ENCODE results near the gene UBXN11. TPM values are rescaled to one million over a fixed set of nuclear protein-coding genes. Genes with fewer than 3 reads are reported as not detected.
A peak's percentile ranks its signal among the peaks of the same experiment; 100 is the strongest.
"Not testable (repeated sequence)": the region's sequence is repeated elsewhere in the genome, so short reads cannot be mapped to it uniquely, and the experiment has no call there.

Gene UBXN11
- total RNA-seq, 1 experiment from 2014 or later, result 5.3 TPM

DNA sequence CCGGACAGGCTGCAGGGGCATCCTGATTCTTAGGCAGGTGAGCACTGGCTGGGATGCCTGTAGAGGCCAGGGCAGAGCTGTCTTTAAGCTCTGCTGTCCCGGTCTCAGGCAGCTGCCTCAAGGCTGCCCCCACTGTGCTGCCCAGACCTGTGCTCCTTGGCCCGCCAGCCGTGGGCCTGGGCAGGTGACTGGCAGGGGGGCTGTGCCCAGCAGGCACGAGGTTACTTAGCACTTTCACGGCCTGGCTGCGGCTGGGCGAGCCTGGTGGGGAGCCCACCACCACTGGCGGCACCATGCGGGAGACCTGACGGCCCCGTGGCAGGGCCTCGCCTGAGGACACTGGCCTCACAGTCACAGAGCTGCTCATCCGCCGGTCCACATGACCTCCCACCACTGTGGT lies 39.3 kb upstream of the UBXN11 start:
- peaks cover 5% of the 10 kb centered on the region; the same call in 1 of the 2 replicates for H3K4me1 ChIP-seq
- DNase-seq, result no peak
- H3K27ac ChIP-seq, result no peak overlapping the region
- H3K9me3 ChIP-seq (replicated peaks), result no peaks in the 10 kb centered on the region
- H3K36me3 ChIP-seq, result no peaks in the 10 kb centered on the region
- no peak overlapping the region for H3K4me3 ChIP-seq
- H3K27me3 ChIP-seq, result peaks cover 41% of the 10 kb centered on the region

DNA sequence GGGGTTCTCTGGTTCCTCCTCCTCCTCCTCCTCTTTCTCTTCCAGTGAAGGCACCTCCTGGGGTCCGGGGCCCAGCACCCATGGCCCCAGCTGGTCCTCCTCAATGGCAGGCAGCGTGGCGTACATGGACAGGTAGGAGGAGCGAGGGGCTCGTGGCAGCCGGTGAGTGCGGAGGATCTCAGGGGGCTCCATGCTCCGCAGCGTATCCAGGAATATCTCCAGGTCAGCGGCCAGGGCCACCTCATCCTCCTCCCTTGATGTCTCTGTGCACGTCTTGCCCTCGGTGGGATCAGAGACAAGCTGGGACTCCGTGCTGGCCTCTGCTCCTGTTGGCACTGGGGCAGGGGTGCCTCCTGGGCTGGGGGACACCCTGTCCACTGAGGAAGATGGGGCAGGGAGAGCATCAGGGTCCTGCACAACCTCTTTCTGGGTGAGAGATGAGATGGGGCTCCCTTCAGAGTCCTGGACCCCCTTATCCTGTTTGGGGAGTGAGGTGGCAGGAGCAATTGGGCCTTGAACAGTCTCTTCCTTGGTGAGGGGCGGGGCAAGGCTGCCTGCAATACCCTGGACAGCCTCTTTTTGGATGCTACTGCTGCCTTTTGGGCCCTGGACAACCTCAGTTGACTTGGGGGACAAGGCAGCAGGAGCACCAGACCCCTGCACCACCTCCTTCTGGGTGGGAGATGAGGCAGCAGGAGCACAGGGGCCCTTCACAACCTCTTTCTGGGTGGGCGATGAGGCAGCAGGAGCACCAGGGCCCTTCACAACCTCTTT lies 37.9 kb upstream of the UBXN11 start:
- H3K4me3 ChIP-seq, result no peak overlapping the region
- DNase-seq, result no peak
- no peak overlapping the region for H3K27ac ChIP-seq

DNA sequence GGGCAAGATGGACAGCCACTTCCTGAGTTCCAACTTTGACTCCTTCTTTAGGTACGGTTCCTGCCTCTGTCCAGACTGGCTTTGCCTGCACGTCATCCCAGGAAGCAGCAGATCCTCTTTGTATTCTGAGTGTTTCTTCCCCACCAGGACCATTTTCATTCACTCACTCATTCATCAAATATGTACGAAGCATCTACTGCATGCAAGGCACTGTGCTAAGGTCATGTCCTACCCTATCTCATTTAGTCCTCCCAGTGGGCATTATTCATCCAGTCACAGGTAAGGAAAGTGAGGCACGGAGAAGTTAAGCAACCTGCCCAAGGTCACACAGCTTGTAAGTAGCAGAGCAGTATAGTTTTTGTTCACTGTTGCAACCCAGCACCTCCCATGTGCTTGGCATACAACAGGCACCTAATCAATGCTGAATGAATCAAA lies 33.6 kb upstream of the UBXN11 start:
- H3K9me3 ChIP-seq (replicated peaks), result no peaks in the 10 kb centered on the region
- no peak overlapping the region for H3K27ac ChIP-seq
- no peak overlapping the region for H3K4me3 ChIP-seq
- no peak for DNase-seq
- peaks cover 56% of the 10 kb centered on the region for H3K27me3 ChIP-seq
- H3K4me1 ChIP-seq, result no peaks in the 10 kb centered on the region
- H3K36me3 ChIP-seq, result no peaks in the 10 kb centered on the region

More for the DNA sequence above, 37.9 kb upstream of the UBXN11 start:
- Histone ChIP-seq H3K9me3 (replicated peaks) (no peaks in the 10 kb centered on the region), H3K27me3 (peaks cover 42% of the 10 kb centered on the region), H3K36me3 (no peaks in the 10 kb centered on the region), H3K4me1 (0 out of 2 replicates have a peak, but pooled peaks cover under 1% of the 10 kb centered on the region)

DNA sequence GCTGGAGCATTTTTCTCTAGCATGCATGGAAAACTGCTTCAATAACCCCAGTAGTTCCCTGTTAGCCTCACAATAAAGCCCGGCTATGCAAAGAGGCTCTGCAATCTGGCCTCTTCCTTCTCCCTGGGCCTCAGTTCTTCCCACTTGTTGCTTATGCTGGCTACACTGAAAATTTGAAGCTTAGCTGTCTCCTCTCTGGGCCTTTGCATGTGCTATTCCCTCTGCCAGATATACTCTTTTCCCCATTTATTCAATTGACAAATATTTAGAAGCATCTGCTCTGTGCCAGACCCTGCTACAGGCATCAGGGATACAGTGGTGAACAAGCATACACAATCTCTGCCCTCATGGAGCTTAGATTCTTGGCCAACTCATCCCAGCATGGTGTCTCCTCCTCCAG lies 32.2 kb upstream of the UBXN11 start:
- Histone ChIP-seq H3K4me3 (no peak overlapping the region), H3K36me3 (no peaks in the 10 kb centered on the region), H3K27me3 (peaks cover 57% of the 10 kb centered on the region), H3K4me1 (no peaks in the 10 kb centered on the region), H3K27ac (no peak overlapping the region), H3K9me3 (replicated peaks) (no peaks in the 10 kb centered on the region)
- no peak for DNase-seq

DNA sequence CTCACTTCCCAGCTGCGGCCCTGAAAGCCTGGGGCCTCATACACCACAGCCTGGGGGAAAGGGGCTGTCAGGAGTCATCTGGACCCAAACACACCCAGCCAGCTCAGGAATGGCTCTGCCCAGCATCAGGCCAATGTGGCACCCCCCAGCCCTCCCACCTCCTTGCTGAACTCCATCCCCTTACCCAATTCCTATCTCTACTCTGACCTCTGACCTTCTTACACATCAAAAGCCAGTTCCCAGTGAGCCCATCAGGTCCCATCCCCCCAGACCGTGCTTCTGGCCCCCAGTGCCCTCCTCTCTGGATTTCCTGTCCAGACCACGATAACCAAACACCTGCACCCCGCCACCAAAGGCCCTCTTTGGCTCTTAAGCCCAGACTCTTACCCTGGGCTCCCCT lies 31.2 kb upstream of the UBXN11 start:
- H3K4me1 ChIP-seq, result no peaks in the 10 kb centered on the region
- no peak overlapping the region for H3K4me3 ChIP-seq
- H3K27ac ChIP-seq, result no peak overlapping the region
- peaks cover 50% of the 10 kb centered on the region for H3K27me3 ChIP-seq
- no peak for DNase-seq
- no peaks in the 10 kb centered on the region for H3K9me3 ChIP-seq (replicated peaks)
- H3K36me3 ChIP-seq, result no peaks in the 10 kb centered on the region

DNA sequence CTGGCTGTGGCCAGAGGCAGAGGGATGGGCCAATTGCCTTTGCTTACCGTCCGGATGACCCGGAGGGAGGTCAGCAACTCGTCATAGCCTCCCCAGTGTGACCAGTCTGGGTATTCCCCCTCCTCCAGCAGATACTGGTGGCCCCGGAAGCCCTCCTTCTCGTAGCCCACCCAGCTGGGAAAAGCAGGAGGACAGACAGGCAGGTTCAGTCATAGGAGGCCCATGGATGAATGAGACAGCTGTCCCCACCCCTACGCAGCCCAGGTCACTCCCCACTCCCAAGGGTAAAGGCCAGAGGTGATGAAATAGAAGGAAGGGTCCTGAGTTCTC lies 30.7 kb upstream of the UBXN11 start:
- DNase-seq, result no peak
- H3K36me3 ChIP-seq, result no peaks in the 10 kb centered on the region
- no peaks in the 10 kb centered on the region for H3K4me1 ChIP-seq
- no peak overlapping the region for H3K4me3 ChIP-seq
- peaks cover 45% of the 10 kb centered on the region for H3K27me3 ChIP-seq
- no peaks in the 10 kb centered on the region for H3K9me3 ChIP-seq (replicated peaks)
- H3K27ac ChIP-seq, result no peak overlapping the region

DNA sequence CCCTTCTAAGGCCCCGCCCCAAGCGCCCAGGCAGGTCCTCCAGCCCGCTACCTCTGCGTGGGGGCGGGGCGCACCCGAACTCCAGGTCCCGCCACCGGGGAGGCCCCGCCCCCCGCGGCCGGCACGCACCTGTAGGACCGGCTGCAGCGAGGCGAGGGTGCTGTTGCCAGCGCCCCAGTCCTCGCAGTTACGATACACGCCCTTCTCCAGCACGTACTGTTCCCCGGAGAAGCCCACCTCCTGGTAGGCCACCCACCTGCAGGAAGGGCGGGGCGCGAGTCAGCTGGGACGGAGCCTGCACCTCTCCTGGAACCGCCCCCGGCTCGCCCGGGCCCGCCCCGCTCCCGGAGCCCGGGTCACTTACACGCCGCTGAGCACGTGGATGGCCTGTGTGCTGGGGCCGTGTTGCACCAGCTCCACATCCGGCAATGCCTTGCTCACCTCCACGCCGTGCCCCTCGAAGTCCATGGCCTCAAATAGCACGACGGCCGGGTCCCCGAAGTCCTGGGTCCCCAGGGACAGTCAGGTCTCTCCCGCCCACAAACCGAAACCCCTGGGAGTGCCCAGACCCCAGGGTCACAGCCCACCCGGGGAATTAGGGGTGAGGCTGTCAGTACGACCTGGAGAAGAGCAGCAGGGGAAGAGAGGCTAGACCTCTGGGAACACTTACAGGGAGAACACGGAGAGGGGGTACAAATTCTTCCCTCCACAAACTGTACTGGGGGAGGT lies 30.2 kb upstream of the UBXN11 start:
- no peaks in the 10 kb centered on the region for H3K9me3 ChIP-seq (replicated peaks)
- no peaks in the 10 kb centered on the region for H3K36me3 ChIP-seq
- H3K27ac ChIP-seq, result no peak overlapping the region
- no peak overlapping the region for H3K4me3 ChIP-seq
- no peak for DNase-seq
- H3K4me1 ChIP-seq, result no peaks in the 10 kb centered on the region
- peaks cover 40% of the 10 kb centered on the region for H3K27me3 ChIP-seq

DNA sequence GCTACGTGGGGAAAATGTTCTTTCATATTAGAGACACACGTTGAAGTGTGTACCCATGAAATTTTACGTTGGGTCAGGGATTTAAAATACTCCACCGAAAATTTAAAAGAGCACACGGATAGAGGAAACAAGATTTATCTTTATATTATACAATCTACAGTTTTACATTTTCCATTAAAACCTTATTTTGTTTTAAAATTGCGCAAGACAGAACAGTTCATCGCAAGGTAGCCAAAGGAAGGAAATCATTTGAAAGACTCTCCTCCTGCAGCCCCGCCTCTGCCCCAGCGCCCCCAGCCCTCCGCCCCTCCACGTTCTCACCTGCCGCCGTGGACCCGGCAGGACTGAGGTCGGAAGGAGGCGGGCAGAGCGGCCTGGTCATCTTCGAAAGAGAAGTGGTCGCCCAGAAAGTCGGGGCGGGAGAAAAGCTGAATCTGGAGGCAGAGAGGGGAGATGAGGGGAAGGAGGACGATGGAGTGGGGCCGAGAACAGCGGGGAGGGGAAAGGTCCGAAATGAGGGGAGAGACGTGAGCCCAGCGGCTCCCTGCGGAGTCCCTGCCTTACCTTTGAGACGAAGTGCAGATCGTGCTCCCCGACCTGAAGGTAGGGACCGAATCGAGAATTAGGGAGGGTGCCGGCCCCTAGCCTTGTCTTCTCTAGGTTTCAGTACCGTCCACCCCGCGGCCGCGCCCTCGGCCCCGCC lies 29.5 kb upstream of the UBXN11 start:
- H3K4me3 ChIP-seq, result no peak overlapping the region
- no peak overlapping the region for H3K27ac ChIP-seq
- DNase-seq, result no peak
- no peaks in the 10 kb centered on the region for H3K36me3 ChIP-seq
- H3K9me3 ChIP-seq (replicated peaks), result no peaks in the 10 kb centered on the region
- no peaks in the 10 kb centered on the region for H3K4me1 ChIP-seq
- peaks cover 35% of the 10 kb centered on the region for H3K27me3 ChIP-seq

DNA sequence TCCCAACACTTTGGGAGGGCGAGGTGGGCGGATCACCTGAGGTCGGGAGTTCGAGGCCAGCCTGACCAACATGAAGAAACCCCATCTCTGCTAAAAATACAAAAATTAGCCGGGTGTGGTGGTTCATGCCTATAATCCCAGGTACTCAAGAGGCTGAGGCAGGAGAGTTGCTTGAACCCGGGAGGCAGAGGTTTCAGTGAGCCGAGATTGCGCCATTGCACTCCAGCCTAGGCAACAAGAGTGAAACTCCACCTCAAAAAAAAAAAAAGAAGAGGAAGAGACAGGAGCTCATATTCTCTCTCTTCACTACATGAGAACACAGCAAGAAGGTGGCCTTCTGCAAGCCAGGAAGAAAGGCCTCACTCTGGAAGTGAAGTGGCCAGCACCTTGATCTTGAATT lies 26.9 kb upstream of the UBXN11 start:
- H3K4me1 ChIP-seq, DNase-seq: not testable (repeated sequence)

DNA sequence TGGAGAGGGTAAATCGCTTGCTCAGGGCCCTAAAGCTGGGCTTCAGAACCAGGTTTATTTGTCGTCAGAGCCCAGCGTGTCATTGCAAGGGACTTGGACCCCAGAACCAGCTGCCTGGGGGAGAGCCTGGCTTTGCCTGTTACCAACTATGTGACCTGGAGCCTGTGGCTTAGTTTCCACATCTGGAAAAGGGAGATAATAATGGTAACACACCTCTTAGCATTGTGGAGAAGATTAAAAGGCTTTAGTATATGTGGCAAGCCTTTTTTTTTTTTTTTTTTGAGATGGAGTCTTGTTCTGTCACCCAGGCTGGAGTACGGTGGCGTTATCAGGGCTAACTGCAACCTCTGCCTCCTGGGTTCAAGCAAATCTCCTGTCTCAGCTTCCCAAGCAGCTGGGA lies 23.8 kb upstream of the UBXN11 start:
- no peak for DNase-seq
- Histone ChIP-seq H3K27me3 (peaks cover 20% of the 10 kb centered on the region), H3K4me3 (no peak overlapping the region), H3K9me3 (replicated peaks) (no peaks in the 10 kb centered on the region), H3K27ac (no peak overlapping the region), H3K36me3 (no peaks in the 10 kb centered on the region), H3K4me1 (peaks cover 6% of the 10 kb centered on the region)

More for the DNA sequence above, 26.9 kb upstream of the UBXN11 start:
- H3K36me3 ChIP-seq; H3K9me3 ChIP-seq (replicated peaks); H3K27ac ChIP-seq; H3K4me3 ChIP-seq: not testable (repeated sequence)
- H3K27me3 ChIP-seq, result peaks cover 31% of the 10 kb centered on the region

DNA sequence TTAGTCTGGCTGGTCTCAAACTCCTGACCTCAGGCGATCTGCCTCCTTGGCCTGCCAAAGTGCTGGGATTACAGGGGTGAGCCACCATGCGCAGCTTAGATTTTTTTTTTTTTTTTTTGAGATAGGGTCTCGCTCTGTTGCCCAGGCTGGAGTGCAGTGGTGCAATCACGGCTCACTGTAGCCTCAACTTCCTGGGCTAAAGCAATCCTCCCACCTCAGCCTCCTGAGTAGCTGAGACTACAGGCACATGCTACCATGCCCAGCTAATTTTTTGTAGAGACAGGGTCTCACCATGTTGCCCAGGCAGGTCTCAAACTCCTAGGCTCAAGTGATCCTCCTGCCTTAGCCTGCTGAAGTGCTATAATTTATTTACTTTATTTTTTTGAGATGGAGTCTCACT lies 22.9 kb upstream of the UBXN11 start:
- not testable (repeated sequence) for H3K9me3 ChIP-seq (replicated peaks); H3K27ac ChIP-seq; H3K36me3 ChIP-seq; DNase-seq; H3K4me3 ChIP-seq; H3K4me1 ChIP-seq
- peaks cover 11% of the 10 kb centered on the region for H3K27me3 ChIP-seq

DNA sequence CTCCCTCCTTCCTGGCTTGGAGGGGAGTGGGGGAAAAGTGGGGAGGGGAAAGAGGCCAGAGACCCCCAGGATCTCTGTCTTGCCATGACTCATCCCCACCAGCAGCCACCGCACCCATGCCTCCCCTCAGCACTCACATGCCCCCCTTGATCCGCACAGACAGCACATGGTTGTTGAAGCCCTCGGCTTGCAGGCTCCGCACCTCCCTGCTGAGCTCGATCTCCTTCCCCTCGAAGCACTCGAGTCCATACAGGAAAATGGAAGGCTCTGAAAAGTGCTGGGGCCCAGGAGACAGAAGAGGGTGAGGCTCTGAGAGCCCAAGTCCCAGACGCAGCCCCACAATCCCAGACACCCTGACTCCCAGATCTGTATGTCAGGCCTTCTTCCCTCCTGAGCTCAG lies 22.2 kb upstream of the UBXN11 start:
- H3K4me3 ChIP-seq, result no peak overlapping the region
- peaks cover 9% of the 10 kb centered on the region; the same call in 1 of the 2 replicates for H3K27me3 ChIP-seq
- no peak overlapping the region for H3K27ac ChIP-seq
- no peaks in the 10 kb centered on the region for H3K36me3 ChIP-seq
- H3K4me1 ChIP-seq, result peaks cover 6% of the 10 kb centered on the region
- no peaks in the 10 kb centered on the region for H3K9me3 ChIP-seq (replicated peaks)
- no peak for DNase-seq

DNA sequence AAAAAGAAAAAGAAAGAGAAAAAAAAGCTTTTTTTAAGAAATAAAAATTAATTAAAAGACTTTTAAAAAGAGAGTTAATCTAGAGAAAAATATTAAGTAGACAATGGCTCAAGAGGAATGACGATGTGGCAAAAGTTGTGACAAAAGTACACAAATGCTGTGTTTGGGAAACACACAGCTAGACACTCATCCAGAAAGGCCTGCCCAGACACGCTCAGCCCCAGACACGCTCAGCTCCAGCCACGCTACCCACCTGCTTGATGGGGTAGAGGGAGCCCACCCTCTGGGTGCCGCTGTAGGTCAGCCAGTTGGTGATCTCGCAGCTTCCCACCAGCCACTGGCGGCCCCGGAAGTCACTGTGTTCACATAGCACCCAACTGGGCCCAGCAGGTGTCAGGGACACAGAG lies 21.5 kb upstream of the UBXN11 start:
- no peak overlapping the region for H3K4me3 ChIP-seq
- H3K36me3 ChIP-seq, result no peaks in the 10 kb centered on the region
- peaks cover 6% of the 10 kb centered on the region; the same call in 1 of the 2 replicates for H3K27me3 ChIP-seq
- H3K27ac ChIP-seq, result no peak overlapping the region
- H3K4me1 ChIP-seq, result peaks cover 6% of the 10 kb centered on the region
- no peaks in the 10 kb centered on the region for H3K9me3 ChIP-seq (replicated peaks)
- peak; percentile 51 to 59 for DNase-seq

DNA sequence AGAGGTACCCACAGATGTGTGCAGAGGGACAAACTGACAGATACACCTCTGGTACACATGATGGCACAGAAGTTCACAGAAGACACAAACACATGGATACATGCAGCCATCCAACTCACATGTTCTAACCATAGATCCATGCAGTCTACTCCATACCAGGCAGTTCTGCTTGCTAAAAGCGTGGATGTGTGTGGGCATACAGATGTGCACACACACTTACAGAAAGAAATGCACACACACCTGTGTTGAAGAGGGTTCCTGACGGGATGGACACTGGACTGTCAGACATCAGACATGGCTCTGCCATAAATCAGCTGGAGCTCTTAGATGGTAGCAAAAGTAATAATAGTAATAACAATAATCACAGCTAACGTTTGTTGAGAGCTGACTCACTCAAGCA lies 18.1 kb upstream of the UBXN11 start:
- H3K4me1 ChIP-seq, result peaks cover 6% of the 10 kb centered on the region
- no peaks in the 10 kb centered on the region for H3K9me3 ChIP-seq (replicated peaks)
- H3K27ac ChIP-seq, result no peak overlapping the region
- peaks cover 14% of the 10 kb centered on the region; the same call in 1 of the 2 replicates for H3K27me3 ChIP-seq
- H3K4me3 ChIP-seq, result no peak overlapping the region
- DNase-seq, result no peak
- no peaks in the 10 kb centered on the region for H3K36me3 ChIP-seq

DNA sequence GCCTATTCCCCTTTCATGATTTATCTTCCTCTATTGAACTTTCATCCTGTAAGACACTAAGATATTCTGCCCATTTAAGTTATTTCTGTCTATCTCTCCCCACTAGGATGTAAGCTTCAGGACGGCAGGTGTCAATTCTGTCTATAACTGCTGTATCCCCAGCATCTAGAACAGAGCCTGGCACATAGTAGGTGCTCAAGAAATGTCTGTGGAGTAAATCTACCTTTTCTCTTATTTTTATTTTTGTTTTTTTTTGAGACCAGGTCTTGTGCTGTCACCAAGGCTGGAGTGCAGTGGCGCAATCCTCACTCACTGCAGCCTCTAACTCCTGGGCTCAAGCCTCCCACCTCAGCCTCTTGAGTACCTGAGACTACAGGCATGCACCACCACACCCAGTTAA lies 16.9 kb upstream of the UBXN11 start:
- peaks cover 21% of the 10 kb centered on the region for H3K27me3 ChIP-seq
- H3K36me3 ChIP-seq, result no peaks in the 10 kb centered on the region
- H3K27ac ChIP-seq, result no peak overlapping the region
- H3K4me3 ChIP-seq, result no peak overlapping the region
- no peak for DNase-seq
- H3K4me1 ChIP-seq, result peaks cover 5% of the 10 kb centered on the region
- H3K9me3 ChIP-seq (replicated peaks), result no peaks in the 10 kb centered on the region

Data from SJCRH30 (cell line).